Suprapubic skin (tissue), 4 donors: ENCODE results near the gene MAF.

Experiments
- CTCF ChIP-seq, 2 donors: fragments of 200-600 bp in 1 of 2; fragments of 450-650 bp in 1 of 2; sonication (generic) in 1 of 2; IDR thresholded peaks; one replicate each; pipeline ENCODE4 v1.5.1; 2016 to 2019; ENCODE audit warnings: antibody characterized with exemption in 2 of 2, mild to moderate bottlenecking in 1 of 2, moderate library complexity in 1 of 2
- EP300 ChIP-seq: sonication (generic); formaldehyde crosslinking; IDR thresholded peaks from one replicate; pipeline ENCODE4 v1.6.1; 2017; ENCODE audit warnings: antibody characterized with exemption
- POLR2A ChIP-seq, 2 donors: fragments of 450-650 bp; IDR thresholded peaks; one replicate each; pipeline ENCODE4 v1.6.1; 2017; ENCODE audit warnings: antibody characterized with exemption in 2 of 2, mild to moderate bottlenecking in 2 of 2, moderate library complexity in 2 of 2
- POLR2AphosphoS5 ChIP-seq, 3 donors: sonication (generic); formaldehyde crosslinking; IDR thresholded peaks; one replicate each; pipeline ENCODE4 v1.6.1; 2017; ENCODE audit warnings: antibody characterized with exemption in 3 of 3

DNA sequence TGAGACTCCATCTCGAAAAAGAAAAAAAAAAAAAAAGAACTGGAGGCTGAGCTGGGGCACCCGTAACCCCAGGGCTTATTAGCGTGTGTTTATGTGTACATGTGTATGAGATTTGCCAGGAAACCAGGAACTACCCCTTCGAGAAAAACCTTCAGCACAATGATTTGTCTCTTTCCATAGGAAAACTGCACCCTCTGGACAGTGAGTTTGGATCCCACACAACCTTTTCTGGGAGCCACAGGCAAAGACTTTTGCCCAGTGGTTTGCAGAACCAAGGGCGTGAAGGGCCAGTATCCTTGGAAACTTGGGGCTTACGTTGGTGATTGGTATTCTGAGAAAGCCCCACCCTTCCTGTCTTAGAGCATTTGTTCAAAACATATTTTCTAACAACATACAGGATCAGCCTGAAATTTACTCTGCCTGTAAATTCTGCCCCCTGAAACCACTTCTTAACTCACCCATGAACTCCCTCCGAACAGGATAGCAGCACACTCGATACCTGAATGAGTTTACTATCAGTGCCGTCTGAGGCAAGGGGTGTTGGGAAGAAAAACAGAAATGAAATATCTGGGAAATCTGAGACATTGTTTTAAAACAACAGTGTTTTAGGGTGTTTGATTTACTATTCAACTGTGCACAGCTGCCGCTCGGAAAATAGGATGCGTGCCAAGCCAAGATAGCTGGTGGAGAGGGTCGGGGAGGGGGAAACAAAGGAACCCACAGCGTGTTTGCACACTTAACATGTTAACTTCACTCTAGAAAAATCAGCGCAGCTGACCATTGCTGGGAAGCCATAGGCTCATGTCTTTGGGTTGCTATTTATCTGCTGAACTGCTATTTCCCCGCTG lies 40.2 kb upstream of the MAF start:
- TF ChIP-seq POLR2A (IDR thresholded peaks at IDR 0.05) (no peak), CTCF (IDR thresholded peaks at IDR 0.05) (no peak), POLR2AphosphoS5 (IDR thresholded peaks at IDR 0.05) (no peak), EP300 (no peak)
